ENCODE measurements around the gene TMEM145. TPM values are rescaled to one million over a fixed set of nuclear protein-coding genes. Genes with fewer than 3 reads are reported as not detected.

The TMEM145 gene
- total and polyA plus RNA-seq, 9 of the 15 experiments (the other 6 are each of a cell fraction or from before 2014, with no cell fraction given), result 0.80 to 5.5 (median 1.9) TPM; not detected in 3

- TF ChIP-seq RERE (CRISPR knock-in tag; IDR thresholded peaks at IDR 0.05; ENCODE audit: borderline replicate concordance) (no peak), PTRF (tag; IDR thresholded peaks at IDR 0.05) (no peak), ELF4 (CRISPR knock-in tag; IDR thresholded peaks at IDR 0.05) (no peak), RBM15 (IDR thresholded peaks at IDR 0.05; ENCODE audit: insufficient read depth, low read length) (no peak), RB1 (IDR thresholded peaks at IDR 0.05; ENCODE audit: low read depth) (peak; percentile 85), FOS (IDR thresholded peaks at IDR 0.05; ENCODE audit: extremely low read depth, insufficient read length) (peak; percentile 90), POLR2B (IDR thresholded peaks at IDR 0.05; ENCODE audit: low read depth, partially characterized antibody) (no peak), ZMIZ1 (IDR thresholded peaks at IDR 0.05; ENCODE audit: low read depth in 2 of 2, low read length in 2 of 2) (no peak; a peak in 1 of 4 replicates), NFATC3 (IDR thresholded peaks at IDR 0.05) (no peak), ZFP36 (IDR thresholded peaks at IDR 0.05; ENCODE audit: low read depth, low read length, partially characterized antibody) (no peak), ZNF592 (IDR thresholded peaks at IDR 0.05) (no peak), CCNT2 (IDR thresholded peaks at IDR 0.05; ENCODE audit: borderline replicate concordance, extremely low read depth, insufficient read length, low read depth, low read length) (peak; percentile 65), ZNF76 (CRISPR knock-in tag; IDR thresholded peaks at IDR 0.05; ENCODE audit: borderline replicate concordance) (no peak)
These were observed 33.0 kb upstream of the TMEM145 start (continued) for GRCh38 chr19:42279902-42280814.

Measured in K562 (cell line).